OCI-LY7 (cell line): Measurements from ENCODE around the gene LEO1. TPM values are rescaled to one million over a fixed set of nuclear protein-coding genes. Genes with fewer than 3 reads are reported as not detected.
A peak's percentile ranks its signal among the peaks of the same experiment; 100 is the strongest.

Source experiments
- BruUV-seq: library from RNA; stranded (reverse); fragments of 400-500 nt; replicated peaks from 2 replicates; lab custom pipeline; 2021; lab: Mats Ljungman, UMichigan
- CTCF ChIA-PET: fragments of 300-600 bp; sonication (Branson Sonifier 250); formaldehyde crosslinking; loops from one replicate; lab custom pipeline; 2022; ENCODE audit warnings: antibody characterized with exemption; ENCODE audit not compliant: unreplicated experiment; lab: Charles Lee
- POLR2A ChIA-PET: fragments of 300-600 bp; sonication (Branson Sonifier 250); formaldehyde crosslinking; loops from one replicate; lab custom pipeline; 2022; ENCODE audit warnings: antibody characterized with exemption; lab: Charles Lee
- DNase-seq: peaks from one replicate; pipeline ENCODE4 v3.0.0-alpha.2; 2015; ENCODE audit warnings: low spot score
- H2AFZ ChIP-seq: fragments of 200-600 bp; sonication (generic), shearing (Covaris generic); 2 replicates; pipeline ENCODE4 v1.6.1; 2014; ENCODE audit warnings: mild to moderate bottlenecking, antibody characterized with exemption, low read length, moderate library complexity
- H3K27ac ChIP-seq: fragments of 200-600 bp; sonication (generic); 2 replicates; pipeline ENCODE4 v1.5.1; 2014; ENCODE audit warnings: mixed run types, low read depth, mild to moderate bottlenecking, moderate library complexity, low read length, inconsistent platforms; ENCODE audit not compliant: poor library complexity, severe bottlenecking
- H3K36me3 ChIP-seq: fragments of 200-600 bp; sonication (generic); 2 replicates; pipeline ENCODE4 v1.6.1; 2014; ENCODE audit warnings: mild to moderate bottlenecking, antibody characterized with exemption, low read length, moderate library complexity, mixed read lengths; ENCODE audit not compliant: insufficient read depth
- H3K4me1 ChIP-seq: fragments of 200-600 bp; sonication (generic); 2 replicates; pipeline ENCODE4 v1.5.1; 2014; ENCODE audit warnings: mild to moderate bottlenecking, low read length; ENCODE audit not compliant: insufficient read depth, poor library complexity, severe bottlenecking
- H3K4me2 ChIP-seq: fragments of 200-600 bp; sonication (generic); 2 replicates; pipeline ENCODE4 v1.6.1; 2014; ENCODE audit warnings: mild to moderate bottlenecking, low read length
- H3K4me3 ChIP-seq: fragments of 200-600 bp; sonication (generic); 2 replicates; pipeline ENCODE4 v1.5.1; 2014; ENCODE audit warnings: mild to moderate bottlenecking, low read depth, low read length; ENCODE audit not compliant: poor library complexity, severe bottlenecking
- H3K79me2 ChIP-seq: fragments of 200-600 bp; sonication (generic); 2 replicates; pipeline ENCODE4 v1.6.1; 2016; ENCODE audit warnings: low read depth, mild to moderate bottlenecking, low read length, moderate library complexity, mixed read lengths; ENCODE audit not compliant: insufficient read depth
- H3K9me2 ChIP-seq: fragments of 200-600 bp; sonication (generic); 2 replicates; pipeline ENCODE4 v1.6.1; 2016; ENCODE audit warnings: mild to moderate bottlenecking, low read length, mixed read lengths; ENCODE audit not compliant: insufficient read depth
- H3K9me3 ChIP-seq: fragments of 200-600 bp; sonication (generic); 2 replicates; pipeline ENCODE4 v1.6.1; 2014; ENCODE audit warnings: mild to moderate bottlenecking, mixed run types, low read length, mixed read lengths
- H4K20me1 ChIP-seq: fragments of 200-600 bp; sonication (generic); 2 replicates; pipeline ENCODE4 v1.6.1; 2014; ENCODE audit warnings: mild to moderate bottlenecking, antibody characterized with exemption, low read length, moderate library complexity, mixed read lengths; ENCODE audit not compliant: insufficient read depth
- CTCF ChIP-seq: fragments of 200-600 bp; sonication (generic); conservative IDR thresholded peaks from 2 replicates; pipeline ENCODE4 v1.5.1; 2014; ENCODE audit warnings: mild to moderate bottlenecking, antibody characterized with exemption, low read length, moderate library complexity, mixed read lengths
- EZH2phosphoT487 ChIP-seq: fragments of 200-600 bp; sonication (generic); IDR thresholded peaks from 2 replicates; pipeline ENCODE4 v1.6.1; 2018; ENCODE audit warnings: low read depth, borderline replicate concordance, mild to moderate bottlenecking, mixed run types, antibody characterized with exemption, low read length, moderate library complexity, mixed read lengths
- intact Hi-C: fragments of 100-400 bp; cut with micrococcal nuclease; formaldehyde crosslinking; loops from one replicate; pipeline ENCODE4 v1.10.0; 2022; ENCODE audit not compliant: unreplicated experiment
- total RNA-seq, 2 experiments: library from RNA; depleted of rRNA in 1 of 2; stranded (reverse); fragments of >200 nt in 1 of 2; shearing (Covaris generic) in 1 of 2; gene quantifications; 2 replicates each; pipeline ENCODE4 v1.2.3, GENCODE V29; 2014 to 2022

The LEO1 gene
- total RNA-seq, 2 experiments from 2014 or later: 22.0 to 34.4 TPM

- no peaks in the 10 kb centered on the region for H4K20me1 ChIP-seq
- ChIA-PET POLR2A (interaction anchor here (0.5 to 0.6 kb wide), 2 partner anchors 63 to 177 kb away, joined by 3 read pairs; no protein-coding TSS in a partner anchor), CTCF (no interaction called here)
- H3K4me3 ChIP-seq: no peak overlapping the region
- H3K9me3 ChIP-seq: no peaks in the 10 kb centered on the region
- H2AFZ ChIP-seq: no peak overlapping the region
- no peaks in the 10 kb centered on the region for H3K9me2 ChIP-seq
- no TSS peak for BruUV-seq
- peaks cover 25% of the 10 kb centered on the region for H3K36me3 ChIP-seq
- TF ChIP-seq CTCF (no peak), EZH2phosphoT487 (no peak)
- intact Hi-C loops: no loop called here
- no peaks in the 10 kb centered on the region for H3K79me2 ChIP-seq
- H3K4me2 ChIP-seq: no peak overlapping the region
- DNase-seq: no peak
- no peaks in the 10 kb centered on the region for H3K4me1 ChIP-seq
- H3K27ac ChIP-seq: no peak overlapping the region
Observed at GRCh38 chr15:51924156-51925068, 47.2 kb downstream of the LEO1 start.

GRCh38 chr15:51917493-51917892, 54.1 kb downstream of the LEO1 start:
- TF ChIP-seq CTCF (peak; percentile 73), EZH2phosphoT487 (no peak)
- no peaks in the 10 kb centered on the region for H4K20me1 ChIP-seq
- H3K36me3 ChIP-seq: peaks cover 19% of the 10 kb centered on the region
- H3K27ac ChIP-seq: no peak overlapping the region
- no peak overlapping the region for H2AFZ ChIP-seq
- intact Hi-C loops: no loop called here
- H3K4me2 ChIP-seq: no peak overlapping the region
- DNase-seq: peak; percentile 43
- no peaks in the 10 kb centered on the region for H3K9me2 ChIP-seq
- H3K4me1 ChIP-seq: no peaks in the 10 kb centered on the region
- H3K9me3 ChIP-seq: no peaks in the 10 kb centered on the region
- no peak overlapping the region for H3K4me3 ChIP-seq
- CTCF ChIA-PET: no interaction called here
- POLR2A ChIA-PET: interaction anchor here (0.6 to 1.5 kb wide), 2 partner anchors 19 to 20 kb away, joined by 5 read pairs; no protein-coding TSS in a partner anchor
- no peaks in the 10 kb centered on the region for H3K79me2 ChIP-seq
- no TSS peak for BruUV-seq

GRCh38 chr15:51912528-51912927, 59.0 kb downstream of the LEO1 start:
- H4K20me1 ChIP-seq: no peaks in the 10 kb centered on the region
- no TSS peak for BruUV-seq
- H3K4me3 ChIP-seq: no peak overlapping the region
- intact Hi-C loops: no loop called here
- H3K27ac ChIP-seq: no peak overlapping the region
- TF ChIP-seq CTCF: no peak
- TF ChIP-seq EZH2phosphoT487: no peak
- ChIA-PET POLR2A (no interaction called here), CTCF (no interaction called here)
- no peaks in the 10 kb centered on the region for H3K4me1 ChIP-seq
- H3K36me3 ChIP-seq: peaks cover 21% of the 10 kb centered on the region
- H3K9me2 ChIP-seq: no peaks in the 10 kb centered on the region
- no peak overlapping the region for H2AFZ ChIP-seq
- H3K79me2 ChIP-seq: no peaks in the 10 kb centered on the region
- H3K4me2 ChIP-seq: no peak overlapping the region
- DNase-seq: no peak
- H3K9me3 ChIP-seq: no peaks in the 10 kb centered on the region
